ENCODE results near the gene AGXT2.
"Not testable (repeated sequence)": the region's sequence is repeated elsewhere in the genome, so short reads cannot be mapped to it uniquely, and the experiment has no call there.

- not testable (repeated sequence) for TF ChIP-seq EZH2 (IDR thresholded peaks at IDR 0.05; ENCODE audit: low read depth); CTCF (conservative IDR thresholded peaks at IDR 0.05)
Measured at GRCh38 chr5:34971655-34972054, 76.1 kb downstream of the AGXT2 start.
